Esophagus (tissue), 2 donors: ENCODE results near the gene TXNRD2. TPM values are rescaled to one million over a fixed set of nuclear protein-coding genes. Genes with fewer than 3 reads are reported as not detected.

Experiments
- H3K27ac ChIP-seq, 2 donors: one replicate each; pipeline ENCODE4 v1.5.1; 2013; ENCODE audit warnings: low read depth in 2 of 2, mild to moderate bottlenecking in 2 of 2, inconsistent platforms in 1 of 2, low read length in 1 of 2, moderate library complexity in 1 of 2
- H3K27me3 ChIP-seq, 2 donors: one replicate each; pipeline ENCODE4 v1.6.1; 2013; ENCODE audit warnings: low read length in 2 of 2, control low read depth in 1 of 2, mild to moderate bottlenecking in 1 of 2; ENCODE audit not compliant: insufficient read depth in 2 of 2, control insufficient read depth in 1 of 2
- H3K36me3 ChIP-seq, 2 donors: one replicate each; pipeline ENCODE4 v1.6.1; 2013; ENCODE audit warnings: low read length in 1 of 2; ENCODE audit not compliant: control insufficient read depth in 2 of 2, insufficient read depth in 2 of 2
- H3K4me1 ChIP-seq, 2 donors: one replicate each; pipeline ENCODE4 v1.6.1; 2013; ENCODE audit warnings: low read length in 1 of 2; ENCODE audit not compliant: control insufficient read depth in 2 of 2, insufficient read depth in 2 of 2
- H3K4me3 ChIP-seq, 2 donors: one replicate each; pipeline ENCODE4 v1.5.1; 2013; ENCODE audit warnings: low read length in 2 of 2, mild to moderate bottlenecking in 2 of 2, low read depth in 1 of 2, moderate library complexity in 1 of 2
- H3K9me3 ChIP-seq, 2 donors: one replicate each; pipeline ENCODE4 v1.6.1; 2013; ENCODE audit warnings: mild to moderate bottlenecking in 2 of 2, low read depth in 1 of 2, low read length in 1 of 2, moderate library complexity in 1 of 2; ENCODE audit not compliant: control insufficient read depth in 2 of 2, insufficient read depth in 1 of 2
- WGBS, 2 donors: extraction: QIAGEN DNeasy Blood & Tissue Kit; methylation state at CpG; one replicate each; pipeline ENCODE4 v1.1.7; 2013; 5-methylcytosine and 5-hydroxymethylcytosine counted together
- polyA plus RNA-seq, 2 donors: library from polyadenylated mRNA; stranded (reverse); fragments of 200-250 nt; gene quantifications; one replicate each; pipeline ENCODE4 v1.2.3, GENCODE V29; 2013
- donor health status: healthy with polysubstance abuse.
- donor health status: Bipolar disorder and iron deficiency.

Gene TXNRD2
- polyA plus RNA-seq, 2 donors: 9.6 to 20.6 TPM

DNA sequence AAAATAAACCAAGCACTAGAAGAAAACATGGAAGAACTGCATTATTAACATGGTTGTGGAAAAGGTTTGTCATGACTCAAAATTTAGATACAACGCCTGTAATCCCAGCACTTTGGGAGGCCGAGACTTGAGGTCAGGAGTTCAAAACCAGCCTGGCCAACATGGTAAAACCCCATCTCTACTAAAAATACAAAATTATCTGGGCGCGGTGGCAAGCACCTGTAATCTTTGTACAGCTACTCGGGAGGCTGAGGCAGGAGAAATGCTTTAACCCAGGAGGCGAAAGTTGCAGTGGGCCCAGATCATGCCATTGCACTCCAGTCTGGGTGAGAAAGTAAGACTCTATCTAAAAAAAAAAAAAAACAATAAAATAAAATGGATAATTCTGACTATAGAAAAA, 110.6 kb downstream of the TXNRD2 start:
- no peaks in the 10 kb centered on the region for H3K36me3 ChIP-seq
- 96 to 98% methylated on average over 6 of the region's 6 CpGs for WGBS, 2 donors
- H3K27ac ChIP-seq: no peak overlapping the region

DNA sequence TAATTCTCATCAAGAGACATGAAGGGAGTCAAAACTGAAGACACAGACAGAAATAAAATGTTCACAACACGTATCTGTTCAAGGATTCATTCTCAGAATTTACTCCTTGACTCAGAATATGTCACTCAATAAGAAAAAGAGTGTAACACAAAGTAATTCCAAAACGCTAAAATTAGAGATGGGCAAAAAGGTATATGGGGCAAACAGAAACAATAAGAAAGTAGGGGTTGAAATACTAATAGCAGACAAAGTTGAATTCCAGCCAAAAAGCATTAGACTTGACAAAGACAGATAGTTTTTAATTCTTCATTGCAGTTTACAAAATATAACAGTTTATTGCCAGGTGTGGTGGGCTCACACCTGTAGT, 113.6 kb downstream of the TXNRD2 start:
- H3K27me3 ChIP-seq: no peaks in the 10 kb centered on the region
- WGBS, 2 donors: 78 to 80% methylated on average over 2 of the region's 2 CpGs
- H3K9me3 ChIP-seq: no peaks in the 10 kb centered on the region
- no peak overlapping the region for H3K27ac ChIP-seq
- H3K4me1 ChIP-seq: peaks cover 0 to 18% of the 10 kb centered on the region in 2 donors
- no peak overlapping the region for H3K4me3 ChIP-seq
- no peaks in the 10 kb centered on the region for H3K36me3 ChIP-seq

More for the DNA sequence above, 110.6 kb downstream of the TXNRD2 start:
- no peak overlapping the region for H3K4me3 ChIP-seq
- no peaks in the 10 kb centered on the region for H3K9me3 ChIP-seq
- H3K27me3 ChIP-seq: no peaks in the 10 kb centered on the region
- peaks cover 0 to under 1% of the 10 kb centered on the region in 2 donors for H3K4me1 ChIP-seq

DNA sequence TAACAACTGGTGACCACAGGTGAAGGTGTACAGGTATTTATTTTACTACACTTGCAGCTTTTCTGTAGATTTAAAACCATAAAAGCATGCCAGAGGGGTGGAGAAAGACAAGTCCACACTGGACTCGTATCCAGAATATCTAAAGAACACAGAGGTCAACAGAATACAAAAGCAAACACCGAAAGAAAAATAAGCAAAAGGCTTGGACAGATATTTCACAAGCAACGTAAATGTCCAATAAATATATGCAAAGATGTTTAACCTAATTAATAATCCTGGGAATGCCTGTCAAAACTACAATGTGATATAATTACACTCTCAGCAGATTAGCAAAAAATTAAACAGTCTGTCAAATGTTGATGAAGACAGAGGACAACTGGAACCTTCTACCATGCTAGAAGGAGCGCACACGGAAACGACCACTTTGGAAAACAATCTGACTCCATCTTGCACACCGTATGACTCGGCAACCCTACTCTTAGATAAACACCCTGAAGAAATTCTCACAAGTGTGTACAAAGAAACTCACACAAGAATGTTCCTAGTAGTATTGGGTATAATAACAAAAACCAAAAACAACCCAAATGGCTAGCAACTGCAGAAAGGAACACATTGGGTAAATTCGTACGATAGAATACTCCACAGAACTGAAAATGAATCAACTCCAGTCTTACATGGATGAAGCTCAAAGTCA, 114.1 kb downstream of the TXNRD2 start:
- no peaks in the 10 kb centered on the region for H3K27me3 ChIP-seq
- H3K36me3 ChIP-seq: no peaks in the 10 kb centered on the region
- H3K4me3 ChIP-seq: no peak overlapping the region
- H3K4me1 ChIP-seq: peaks cover 0 to 18% of the 10 kb centered on the region in 2 donors
- no peak overlapping the region for H3K27ac ChIP-seq
- no peaks in the 10 kb centered on the region for H3K9me3 ChIP-seq
- WGBS, 2 donors: 53 to 58% methylated on average over 10 of the region's 10 CpGs

- Histone ChIP-seq H3K27me3 (no peaks in the 10 kb centered on the region), H3K27ac (no peak overlapping the region), H3K36me3 (no peaks in the 10 kb centered on the region), H3K4me1 (peaks cover 0 to 18% of the 10 kb centered on the region in 2 donors), H3K9me3 (no peaks in the 10 kb centered on the region), H3K4me3 (no peak overlapping the region)
- WGBS, 2 donors: 48 to 91% methylated on average over 2 of the region's 2 CpGs
Observed at GRCh38 chr22:19826619-19826950, 115.0 kb downstream of the TXNRD2 start.

DNA sequence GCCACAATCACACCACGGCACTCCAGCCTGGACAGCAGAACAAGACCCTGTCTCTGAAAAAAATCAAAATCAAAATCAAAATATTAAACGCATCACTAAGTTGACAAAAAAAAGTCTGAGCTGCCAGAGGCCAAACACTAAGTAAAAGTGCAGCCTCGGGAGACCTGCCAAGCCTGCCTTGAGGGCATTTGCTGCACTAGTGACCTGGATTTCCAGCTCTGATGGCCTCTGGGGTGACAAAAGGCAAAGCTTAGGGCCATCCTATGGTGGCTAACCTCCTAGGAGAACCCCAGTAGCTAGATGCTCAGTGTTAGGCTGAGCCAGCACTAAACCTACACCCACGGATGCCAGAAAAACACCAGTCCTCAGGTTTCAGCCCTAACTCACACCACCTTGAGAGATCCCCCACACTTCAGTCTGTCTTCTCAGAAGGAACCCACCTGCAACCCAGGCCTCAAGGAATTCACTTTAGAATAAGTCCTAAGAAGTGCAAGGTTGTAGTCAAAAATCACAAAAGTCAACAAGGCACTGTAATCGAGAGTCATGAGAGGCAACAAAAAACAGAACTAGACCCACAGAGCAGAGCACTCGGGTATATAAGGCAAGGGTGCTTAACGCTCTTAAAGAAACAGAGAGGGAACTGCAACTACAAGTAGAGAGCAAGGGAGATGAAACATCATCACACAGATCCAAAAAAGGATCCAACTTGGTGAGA, 115.6 kb downstream of the TXNRD2 start:
- Histone ChIP-seq H3K4me1 (peaks cover under 1 to 18% of the 10 kb centered on the region in 2 donors), H3K9me3 (no peaks in the 10 kb centered on the region), H3K27me3 (no peaks in the 10 kb centered on the region), H3K4me3 (no peak overlapping the region), H3K36me3 (no peaks in the 10 kb centered on the region), H3K27ac (no peak overlapping the region)
- 86 to 89% methylated on average over 7 of the region's 7 CpGs for WGBS, 2 donors

Other genes with a start within 250 kb of the TXNRD2 start
- gene SEPTIN5, start 227.3 kb downstream of the TXNRD2 start, polyA plus RNA-seq: 10 to 100 TPM; 40.8 to 51.8 TPM
- 1 to 10 TPM; 7.6 to 9.0 TPM for gene GP1BB, start 218.3 kb downstream of the TXNRD2 start, polyA plus RNA-seq
- gene TBX1, start 181.0 kb downstream of the TXNRD2 start, polyA plus RNA-seq: 1 to 10 TPM; 1.2 to 1.3 TPM
- 1 to 10 TPM; 4.7 to 6.6 TPM for gene GNB1L, start 86.9 kb downstream of the TXNRD2 start, polyA plus RNA-seq
- 10 to 100 TPM in 1 of 2 donors, 1 to 10 TPM in 1; 8.1 to 13.8 TPM for gene RTL10, start 86.9 kb downstream of the TXNRD2 start, polyA plus RNA-seq
- 100 to 1,000 TPM; 178 to 218 TPM for gene COMT, start within 50 bp of the TXNRD2 start, polyA plus RNA-seq
- gene ARVCF, start 75.0 kb upstream of the TXNRD2 start, polyA plus RNA-seq: 1 to 10 TPM; 3.4 to 5.5 TPM
- gene TANGO2, start 79.3 kb upstream of the TXNRD2 start, polyA plus RNA-seq: 1 to 10 TPM; 9.5 to 9.8 TPM
- 10 to 100 TPM; 14.1 to 21.6 TPM for gene DGCR8, start 138.4 kb upstream of the TXNRD2 start, polyA plus RNA-seq
- gene RANBP1, start 174.3 kb upstream of the TXNRD2 start, polyA plus RNA-seq: 100 to 1,000 TPM in 1 of 2 donors, 10 to 100 TPM in 1; 49.2 to 136 TPM
- gene TRMT2A, start 175.4 kb upstream of the TXNRD2 start, polyA plus RNA-seq: 10 to 100 TPM; 41.1 to 77.1 TPM
- 10 to 100 TPM; 21.3 to 33.6 TPM for gene ZDHHC8, start 190.0 kb upstream of the TXNRD2 start, polyA plus RNA-seq
- gene CCDC188, start 209.2 kb upstream of the TXNRD2 start, polyA plus RNA-seq: under 1 TPM; 0.35 to 0.65 TPM